ENCODE measurements around the gene ADCY3. TPM values are rescaled to one million over a fixed set of nuclear protein-coding genes. Genes with fewer than 3 reads are reported as not detected.

The ADCY3 gene
- polyA plus RNA-seq (ENCODE audit: insufficient read length) = 23.5 TPM

- DNase-seq = peak; percentile 52
Measured at GRCh38 chr2:24920098-24920808, at the start of gene ADCY3. ADCY3 (minus strand) TSS chr2:24920237; CDS start chr2:24918987, 1,250 bp downstream.

GRCh38 chr2:24969784-24970183 is 49.7 kb upstream of the ADCY3 start:
- no peak for DNase-seq

- DNase-seq = no peak
Measured at GRCh38 chr2:24961903-24962302, 41.9 kb upstream of the ADCY3 start.

GRCh38 chr2:24959761-24960160 is 39.7 kb upstream of the ADCY3 start:
- DNase-seq = no peak

- DNase-seq = no peak
Measured at GRCh38 chr2:24958411-24958935, 38.4 kb upstream of the ADCY3 start.

- no peak for DNase-seq
Measured at GRCh38 chr2:24957976-24958375, 37.9 kb upstream of the ADCY3 start.

- DNase-seq = no peak
Measured at GRCh38 chr2:24957221-24957620, 37.2 kb upstream of the ADCY3 start.

GRCh38 chr2:24955921-24956320 is 35.9 kb upstream of the ADCY3 start:
- DNase-seq = no peak

- DNase-seq = no peak
Measured at GRCh38 chr2:24955232-24955631, 35.2 kb upstream of the ADCY3 start.

GRCh38 chr2:24950102-24950501 is 30.1 kb upstream of the ADCY3 start:
- DNase-seq = no peak

- DNase-seq = no peak
Measured at GRCh38 chr2:24948506-24948905, 28.5 kb upstream of the ADCY3 start.

GRCh38 chr2:24947561-24948157 is 27.6 kb upstream of the ADCY3 start:
- DNase-seq = no peak

- DNase-seq = no peak
Measured at GRCh38 chr2:24945907-24946306, 25.9 kb upstream of the ADCY3 start.

- DNase-seq = no peak
Measured at GRCh38 chr2:24943427-24944053, 23.5 kb upstream of the ADCY3 start.

GRCh38 chr2:24939353-24939752 is 19.3 kb upstream of the ADCY3 start:
- no peak for DNase-seq

GRCh38 chr2:24937236-24937635 is 17.2 kb upstream of the ADCY3 start:
- DNase-seq = no peak

GRCh38 chr2:24935145-24935544 is 15.1 kb upstream of the ADCY3 start:
- DNase-seq = no peak

- no peak for DNase-seq
Measured at GRCh38 chr2:24932715-24933114, 12.7 kb upstream of the ADCY3 start.

- DNase-seq = no peak
Measured at GRCh38 chr2:24930768-24931167, 10.7 kb upstream of the ADCY3 start.

GRCh38 chr2:24929230-24929629 is 9.2 kb upstream of the ADCY3 start:
- no peak for DNase-seq

- no peak for DNase-seq
Measured at GRCh38 chr2:24928036-24928435, 8.0 kb upstream of the ADCY3 start.

GRCh38 chr2:24926602-24927252 is 6.7 kb upstream of the ADCY3 start:
- peak; percentile 52 for DNase-seq

- DNase-seq = no peak
Measured at GRCh38 chr2:24926220-24926601, 6.2 kb upstream of the ADCY3 start.

Data from hindlimb muscle (tissue), 1 donor.